Measurements from ENCODE around the gene PKP1. TPM values are rescaled to one million over a fixed set of nuclear protein-coding genes. Genes with fewer than 3 reads are reported as not detected.

Gene PKP1
- total and polyA plus RNA-seq, 2 donors from 2014 or later: 0.47 to 0.63 TPM

GRCh38 chr1:201376464-201377374 is 93.4 kb downstream of the PKP1 start:
- Histone ChIP-seq H3K27ac (ENCODE audit: low read depth in 2 of 2, low read length in 2 of 2) (no peak overlapping the region), H3K36me3 (ENCODE audit: control insufficient read depth in 2 of 3, insufficient read depth in 3 of 3, low read length in 3 of 3) (no peaks in the 10 kb centered on the region), H3K27me3 (ENCODE audit: control insufficient read depth, insufficient read depth, low read length) (no peaks in the 10 kb centered on the region), H3K4me3 (ENCODE audit: low read length in 3 of 3) (peak overlapping the region in 1 of 3 donors; percentile 8), H3K4me1 (ENCODE audit: control insufficient read depth in 2 of 3, insufficient read depth in 2 of 3, low read depth in 1 of 3, low read length in 3 of 3) (no peaks in the 10 kb centered on the region), H3K9me3 (ENCODE audit: control insufficient read depth in 2 of 3, insufficient read depth in 1 of 3, low read length in 3 of 3) (no peaks in the 10 kb centered on the region), H3K9ac (ENCODE audit: low read length in 3 of 3) (peak overlapping the region in 1 of 3 donors; percentile 26)
- FAIRE-seq: no peak
- peak; percentile 43 for TF ChIP-seq CTCF (IDR thresholded peaks at IDR 0.05; ENCODE audit: borderline replicate concordance, extremely low read depth, insufficient read depth)
- intact Hi-C loops (cut with DNase I): no loop called here
- peak in 4 of 5 donors; percentile 84 to 93 (median 88) for DNase-seq

- no peak for TF ChIP-seq CTCF (IDR thresholded peaks at IDR 0.05; ENCODE audit: borderline replicate concordance, extremely low read depth, insufficient read depth)
- H3K4me3 ChIP-seq (ENCODE audit: low read length in 3 of 3): peak within 1 kb of the TSS in 1 of 3 donors; percentile 8
- H3K27me3 ChIP-seq (ENCODE audit: control insufficient read depth, insufficient read depth, low read length): no peaks in the 10 kb centered on the region
- no peaks in the 10 kb centered on the region for H3K36me3 ChIP-seq (ENCODE audit: control insufficient read depth in 2 of 3, insufficient read depth in 3 of 3, low read length in 3 of 3)
- H3K27ac ChIP-seq (ENCODE audit: low read depth in 2 of 2, low read length in 2 of 2): no peak within 1 kb of the TSS
- no peak for FAIRE-seq
- intact Hi-C loops (cut with DNase I): no loop called here
- H3K9ac ChIP-seq (ENCODE audit: low read length in 3 of 3): peak within 1 kb of the TSS in 1 of 3 donors; percentile 26
- H3K4me1 ChIP-seq (ENCODE audit: control insufficient read depth in 2 of 3, insufficient read depth in 2 of 3, low read depth in 1 of 3, low read length in 3 of 3): peaks cover 0 to 2% (median 0%) of the 10 kb centered on the region in 3 donors
- no peaks in the 10 kb centered on the region for H3K9me3 ChIP-seq (ENCODE audit: control insufficient read depth in 2 of 3, insufficient read depth in 1 of 3, low read length in 3 of 3)
- DNase-seq: peak in 1 of 5 donors; percentile 56
Observed at GRCh38 chr1:201377611-201378092, 94.3 kb downstream of the PKP1 start, which contains the start of gene TNNT2. Gene TNNT2, minus strand, starts transcription at chr1:201377680. Its CDS starts 4,426 bp downstream, at chr1:201373254.

- Histone ChIP-seq H3K36me3 (ENCODE audit: control insufficient read depth in 2 of 3, insufficient read depth in 3 of 3, low read length in 3 of 3) (no peaks in the 10 kb centered on the region), H3K27me3 (ENCODE audit: control insufficient read depth, insufficient read depth, low read length) (no peaks in the 10 kb centered on the region), H3K27ac (ENCODE audit: low read depth in 2 of 2, low read length in 2 of 2) (no peak overlapping the region), H3K9ac (ENCODE audit: low read length in 3 of 3) (no peak overlapping the region), H3K9me3 (ENCODE audit: control insufficient read depth in 2 of 3, insufficient read depth in 1 of 3, low read length in 3 of 3) (no peaks in the 10 kb centered on the region), H3K4me1 (ENCODE audit: control insufficient read depth in 2 of 3, insufficient read depth in 2 of 3, low read depth in 1 of 3, low read length in 3 of 3) (peaks cover 0 to 2% (median 0%) of the 10 kb centered on the region in 3 donors), H3K4me3 (ENCODE audit: low read length in 3 of 3) (no peak overlapping the region)
- intact Hi-C loops (cut with DNase I): no loop called here
- FAIRE-seq (no peak), DNase-seq (no peak)
- TF ChIP-seq CTCF (IDR thresholded peaks at IDR 0.05; ENCODE audit: borderline replicate concordance, extremely low read depth, insufficient read depth): no peak
Observed at GRCh38 chr1:201378804-201379203, 95.5 kb downstream of the PKP1 start.

Data from kidney (tissue), 14 donors.